ENCODE measurements around the gene KLRD1.
"Not testable (repeated sequence)": the region's sequence is repeated elsewhere in the genome, so short reads cannot be mapped to it uniquely, and the experiment has no call there.

The KLRD1 gene, protein sequence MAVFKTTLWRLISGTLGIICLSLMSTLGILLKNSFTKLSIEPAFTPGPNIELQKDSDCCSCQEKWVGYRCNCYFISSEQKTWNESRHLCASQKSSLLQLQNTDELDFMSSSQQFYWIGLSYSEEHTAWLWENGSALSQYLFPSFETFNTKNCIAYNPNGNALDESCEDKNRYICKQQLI

GRCh38 chr12:10307630-10308029, at the start of gene KLRD1:
Gene KLRD1 (plus strand): TSS chr12:10307870. CDS start chr12:10308078, 208 bp downstream.
- no peak for DNase-seq

DNA sequence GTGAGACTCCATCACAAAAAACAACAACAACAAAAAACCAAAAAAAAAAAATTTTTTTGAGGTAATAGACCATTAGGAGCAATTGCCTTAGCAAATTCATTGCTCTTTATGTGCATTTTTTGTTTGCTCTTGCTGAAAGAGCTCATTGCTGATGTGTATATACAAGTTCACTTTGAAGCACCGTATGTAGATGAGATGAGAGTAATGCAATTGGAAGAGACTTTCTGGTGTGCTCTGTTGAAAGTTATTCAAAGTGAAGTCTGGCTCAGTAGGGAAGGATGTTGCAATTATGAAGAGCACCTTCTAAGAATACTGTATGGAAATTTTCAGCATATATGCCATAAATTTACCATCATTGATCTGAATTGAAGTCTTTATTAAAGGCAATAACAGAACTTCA, 46.7 kb upstream of the KLRD1 start:
- DNase-seq = no peak

GRCh38 chr12:10268037-10268436, 39.6 kb upstream of the KLRD1 start:
- no peak for DNase-seq

GRCh38 chr12:10272467-10272866, 35.2 kb upstream of the KLRD1 start:
- DNase-seq = no peak

GRCh38 chr12:10276774-10277173, 30.9 kb upstream of the KLRD1 start:
- no peak for DNase-seq

DNA sequence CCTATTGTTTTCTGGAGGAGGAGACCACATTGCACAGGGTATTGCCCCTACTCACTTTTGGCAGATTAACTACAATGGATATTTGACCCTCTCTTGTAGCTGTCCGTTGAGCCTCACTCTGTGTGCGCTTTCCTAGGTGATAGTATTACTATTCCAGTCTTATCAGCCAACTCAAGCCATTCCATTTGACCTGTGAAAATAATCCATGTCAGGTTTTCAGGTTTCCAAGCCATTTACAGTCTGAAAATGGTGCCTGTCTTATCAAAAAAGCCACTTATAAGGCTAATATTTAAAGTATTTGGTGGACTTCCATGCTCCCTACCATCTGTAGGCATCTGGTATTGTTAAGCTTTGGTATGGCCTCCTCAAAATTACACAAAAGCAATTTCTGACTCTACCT, 29.6 kb upstream of the KLRD1 start:
- DNase-seq = no peak

GRCh38 chr12:10279937-10280336, 27.7 kb upstream of the KLRD1 start:
- DNase-seq = no peak

DNA sequence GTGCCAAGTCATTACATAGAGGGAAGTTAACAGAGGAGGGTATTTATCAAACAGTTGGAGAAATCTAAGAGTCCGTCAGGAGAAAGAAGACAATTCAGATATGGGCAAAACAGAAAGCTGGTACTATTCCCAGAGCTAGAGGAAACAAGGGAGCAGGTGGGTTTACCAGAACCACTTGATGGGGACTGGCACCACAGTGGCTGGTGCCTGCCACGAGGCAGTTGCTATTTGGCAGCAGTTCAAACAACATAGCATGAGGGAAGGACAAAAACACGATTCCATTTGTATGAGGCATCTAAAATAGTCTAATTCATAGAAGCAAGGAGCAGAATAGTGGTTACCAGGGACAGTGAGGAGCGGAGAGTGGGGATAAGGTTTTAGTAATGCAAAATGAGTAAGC, 24.6 kb upstream of the KLRD1 start:
- DNase-seq = no peak

- no peak for DNase-seq
Observed at GRCh38 chr12:10285919-10286318, 21.8 kb upstream of the KLRD1 start.

DNA sequence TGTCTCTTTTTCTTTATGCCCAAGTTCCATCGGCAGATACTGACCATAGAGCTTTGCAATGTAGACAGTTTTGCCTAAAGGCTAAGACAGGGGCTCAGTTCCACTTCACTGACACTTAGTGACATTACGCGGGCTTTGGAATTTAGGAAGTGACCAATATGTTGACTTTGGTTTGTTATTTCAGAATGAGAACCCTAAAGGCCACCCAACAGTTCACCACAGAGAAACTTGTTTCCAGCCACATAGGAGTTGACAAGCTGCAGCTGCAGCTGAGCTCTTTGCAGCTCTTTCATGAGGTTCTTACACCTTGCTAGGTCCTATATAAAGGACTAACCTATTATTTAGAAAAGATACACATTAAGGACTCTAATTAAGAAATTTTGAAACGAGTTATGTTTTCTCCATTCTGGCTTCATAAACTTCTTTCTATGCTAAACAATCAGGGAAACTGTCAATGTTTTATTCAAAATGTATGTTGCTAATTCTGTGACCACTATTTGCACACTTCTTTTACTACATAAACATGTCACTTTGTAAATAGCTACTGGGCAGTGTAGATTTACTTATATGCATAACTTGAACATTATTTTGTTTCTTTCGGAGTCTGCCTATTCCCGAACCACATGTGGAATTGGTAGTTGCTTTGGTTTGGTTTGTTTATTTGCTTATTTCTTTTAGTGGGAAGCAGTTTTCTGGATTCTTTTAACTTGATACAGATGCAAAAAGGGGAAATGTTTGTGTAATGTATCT, 18.5 kb upstream of the KLRD1 start:
- no peak for DNase-seq

DNA sequence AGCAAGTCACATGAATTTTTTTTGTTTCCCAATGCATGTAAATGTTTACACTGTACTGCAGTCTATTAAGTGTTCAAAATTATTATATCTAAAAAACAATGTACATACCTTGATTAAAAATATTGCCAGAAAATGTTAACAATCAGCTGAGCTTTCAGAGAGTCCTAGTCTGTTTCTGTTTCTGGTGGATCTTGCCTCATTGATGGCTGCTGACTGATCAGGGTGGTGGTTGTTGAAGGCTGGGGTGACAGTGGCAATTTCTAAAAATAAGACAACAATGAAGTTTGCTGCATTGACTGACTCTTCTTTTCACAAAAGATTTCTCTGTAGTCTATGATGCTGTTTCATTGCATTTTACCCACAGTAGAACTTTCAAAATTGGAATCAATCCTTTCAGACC, 16.6 kb upstream of the KLRD1 start:
- DNase-seq = no peak

GRCh38 chr12:10293151-10293550, 14.5 kb upstream of the KLRD1 start:
- no peak for DNase-seq

GRCh38 chr12:10293570-10294227, 14.0 kb upstream of the KLRD1 start:
- DNase-seq = no peak

- no peak for DNase-seq
Observed at GRCh38 chr12:10301103-10301502, 6.6 kb upstream of the KLRD1 start.

DNA sequence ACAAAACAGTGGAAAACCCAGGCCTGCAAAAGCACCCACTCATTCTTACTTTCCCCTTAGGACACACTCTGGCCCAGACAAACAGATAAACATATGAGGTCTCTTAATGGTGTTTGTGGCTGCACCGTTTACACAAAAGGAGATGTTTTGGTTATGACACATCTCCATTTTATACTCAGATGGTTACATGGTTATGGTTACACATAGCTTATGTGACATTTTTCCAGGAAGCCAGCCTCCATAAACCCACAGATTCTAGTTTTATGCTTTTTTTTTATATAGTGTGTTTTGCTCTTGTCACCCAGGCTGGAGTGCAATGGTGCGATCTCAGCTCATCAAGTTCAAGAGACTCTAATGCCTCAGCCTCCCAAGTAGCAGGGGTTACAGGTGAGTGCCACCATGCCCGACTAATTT, 3.5 kb upstream of the KLRD1 start:
- DNase-seq = no peak

- no peak for DNase-seq
Observed at GRCh38 chr12:10305411-10305810, 2.3 kb upstream of the KLRD1 start.

- DNase-seq = no peak
Observed at GRCh38 chr12:10310926-10311720, 3.5 kb downstream of the KLRD1 start.

DNA sequence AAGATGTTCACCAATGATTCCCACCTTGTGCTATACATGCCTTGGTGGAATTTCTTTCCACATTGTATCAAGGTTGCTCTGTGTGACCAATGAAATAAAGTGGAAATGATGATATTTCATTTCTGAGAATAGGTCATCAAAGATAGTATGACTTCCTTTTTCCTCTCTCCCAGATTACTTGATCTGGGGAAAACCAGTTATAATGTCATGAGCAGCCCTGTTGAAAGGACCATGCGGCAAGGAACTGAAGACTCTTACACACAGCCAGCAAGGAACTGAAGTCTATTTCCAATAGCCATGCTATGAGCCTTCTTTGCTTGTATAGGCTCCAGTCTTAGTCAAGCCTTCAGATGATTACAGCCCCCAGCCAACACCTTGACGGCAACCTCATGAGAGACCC, 11.7 kb downstream of the KLRD1 start:
- DNase-seq = no peak

DNA sequence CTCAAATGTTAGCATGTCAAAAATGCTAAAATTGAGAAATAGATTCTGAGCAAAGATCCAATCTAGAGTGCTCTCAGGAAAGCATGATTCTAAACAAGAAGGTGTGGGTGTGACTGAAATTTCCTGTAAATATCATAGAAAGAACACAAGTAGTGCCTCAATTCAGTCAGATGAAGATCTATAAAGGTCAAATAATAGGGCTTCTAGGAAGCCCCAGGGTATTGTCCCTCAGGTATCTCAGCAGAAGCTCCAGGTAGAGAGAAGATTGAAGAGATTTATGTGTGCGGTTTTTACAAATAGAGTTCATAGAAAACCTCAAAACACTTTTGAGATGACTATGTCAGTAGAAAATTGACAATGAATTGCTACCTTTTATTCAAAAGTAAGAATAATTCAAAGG, 13.0 kb downstream of the KLRD1 start:
- DNase-seq = no peak

DNA sequence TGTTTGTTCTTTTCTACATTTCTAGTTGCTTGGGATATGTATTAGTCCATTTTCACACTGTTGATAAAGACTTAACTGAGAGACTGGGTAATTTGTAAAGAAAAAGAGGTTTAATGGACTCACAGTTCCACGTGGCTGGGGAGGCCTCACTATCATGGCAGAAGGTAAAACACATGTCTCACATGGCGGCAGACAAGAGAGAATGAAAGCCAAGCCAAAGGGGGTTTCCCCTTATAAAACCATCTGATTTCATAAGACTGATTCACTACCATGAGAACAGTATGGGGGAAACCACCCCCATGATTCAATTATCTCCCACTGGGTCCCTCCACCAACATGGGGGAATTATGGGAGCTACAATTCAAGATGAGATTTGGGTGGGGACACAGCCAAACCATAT, 21.0 kb downstream of the KLRD1 start:
- DNase-seq = not testable (repeated sequence)

DNA sequence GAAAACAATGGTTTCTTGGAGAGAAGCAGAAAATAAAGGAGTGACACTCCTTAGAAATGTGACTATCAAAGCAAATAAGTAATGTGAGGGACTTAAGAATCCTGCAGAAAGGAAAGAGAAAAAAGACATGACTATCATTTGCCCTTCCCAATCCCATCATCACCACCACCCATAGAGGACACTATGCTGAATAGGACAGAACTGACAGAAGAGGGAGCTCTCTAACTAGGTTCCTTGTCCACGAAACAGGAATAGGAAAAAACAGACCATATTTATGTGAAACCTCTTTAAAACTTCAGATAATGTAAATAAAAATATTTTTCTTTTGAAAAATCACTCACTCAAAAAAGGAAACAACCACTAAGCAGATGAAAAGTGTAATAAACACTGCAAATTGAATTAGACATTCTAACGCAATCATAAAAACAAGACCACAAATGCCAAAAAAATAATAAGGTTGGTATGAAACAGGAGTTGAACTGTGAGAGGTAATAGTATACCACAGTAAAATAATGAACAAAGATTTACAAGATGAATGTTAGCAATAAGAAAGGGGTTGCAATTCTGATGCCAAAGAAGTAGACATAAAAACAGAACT, 24.1 kb downstream of the KLRD1 start:
- DNase-seq = no peak

DNA sequence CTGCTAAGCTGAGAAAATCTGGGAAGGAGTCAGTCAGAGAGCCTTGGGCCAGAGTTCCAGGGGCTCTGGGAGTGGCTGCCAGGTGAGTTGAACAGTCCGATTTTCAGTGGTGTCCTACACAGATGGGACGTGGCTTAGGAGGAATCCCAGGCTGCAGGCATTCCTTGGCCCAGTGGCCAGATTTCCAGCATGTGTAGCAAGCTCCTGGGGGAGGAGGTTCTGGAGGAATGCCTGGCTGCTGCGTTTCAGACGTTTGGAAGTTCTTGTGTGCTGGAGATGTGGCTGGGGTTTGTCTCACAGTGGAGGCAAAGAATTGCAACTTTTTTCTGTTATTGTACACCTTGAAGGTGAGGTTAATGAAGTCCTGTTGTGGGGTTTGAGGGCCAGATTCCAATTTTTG, 28.5 kb downstream of the KLRD1 start:
- DNase-seq = not testable (repeated sequence)

GRCh38 chr12:10338470-10338869, 30.8 kb downstream of the KLRD1 start:
- not testable (repeated sequence) for DNase-seq
